H1 (cell line): ENCODE measurements around the gene CSNK2A3. TPM values are rescaled to one million over a fixed set of nuclear protein-coding genes. Genes with fewer than 3 reads are reported as not detected.

Source experiments
- CTCF ChIA-PET: fragments of 300-600 bp; sonication (Branson Sonifier 250); formaldehyde crosslinking; loops from one replicate; lab custom pipeline; 2021; ENCODE audit not compliant: partially characterized antibody; lab: Charles Lee
- POLR2A ChIA-PET: fragments of 300-600 bp; sonication (Branson Sonifier 250); formaldehyde crosslinking; loops from one replicate; lab custom pipeline; 2021; ENCODE audit warnings: inconsistent platforms; ENCODE audit not compliant: partially characterized antibody; lab: Charles Lee
- DNase-seq, 2 experiments: peaks; one replicate each; pipeline versions ENCODE4 v3.0.0 to v3.0.0-alpha.2; 2010 to 2022; ENCODE audit warnings: low spot score in 2 of 2, low read depth in 1 of 2, mixed read lengths in 1 of 2
- FAIRE-seq: peaks from 2 replicates; lab custom pipeline; 2011; peaks lifted over from hg19 to GRCh38; lab: Jason Lieb, UNC
- H2AFZ ChIP-seq: 2 replicates; pipeline ENCODE4 v1.8.1; 2012; ENCODE audit warnings: low read length, inconsistent platforms
- H2AK5ac ChIP-seq: 2 replicates; pipeline ENCODE4 v1.6.1; 2013; ENCODE audit warnings: low read depth, low read length
- H2BK120ac ChIP-seq: replicated peaks from 2 replicates; pipeline ENCODE3; 2013; ENCODE audit warnings: low read depth, low read length, inconsistent platforms
- H2BK12ac ChIP-seq: 2 replicates; pipeline ENCODE4 v1.6.1; 2013; ENCODE audit warnings: low read depth, low read length
- H2BK15ac ChIP-seq: 2 replicates; pipeline ENCODE4 v1.6.1; 2013; ENCODE audit warnings: low read length
- H2BK20ac ChIP-seq: 2 replicates; pipeline ENCODE4 v1.6.1; 2013; ENCODE audit warnings: low read length
- H2BK5ac ChIP-seq: 2 replicates; pipeline ENCODE4 v1.6.1; 2013; ENCODE audit warnings: low read depth, low read length
- H3K14ac ChIP-seq: 2 replicates; pipeline ENCODE4 v1.6.1; 2013; ENCODE audit warnings: inconsistent platforms; ENCODE audit not compliant: insufficient read length
- H3K18ac ChIP-seq: 2 replicates; pipeline ENCODE4 v1.6.1; 2013; ENCODE audit warnings: low read length; ENCODE audit errors: extremely low read depth
- H3K23ac ChIP-seq: 2 replicates; pipeline ENCODE4 v1.6.1; 2013; ENCODE audit warnings: inconsistent platforms; ENCODE audit not compliant: insufficient read length
- H3K23me2 ChIP-seq: 2 replicates; pipeline ENCODE4 v1.6.1; 2013; ENCODE audit warnings: low read depth, low read length
- H3K27ac ChIP-seq: 2 replicates; pipeline ENCODE4 v1.6.1; 2011; ENCODE audit warnings: low read depth, low read length, inconsistent platforms
- H3K27me3 ChIP-seq, 4 experiments: replicated peaks in 1 of 4; 1 replicate in 1 of 4; 2 replicates in 3 of 4; pipeline versions ENCODE4 v1.6.1 to v1.8.1; 2011 to 2013; ENCODE audit warnings: low read length in 3 of 4, mild to moderate bottlenecking in 3 of 4, inconsistent platforms in 2 of 4, mixed read lengths in 2 of 4, moderate library complexity in 1 of 4; ENCODE audit not compliant: control insufficient read depth in 3 of 4, insufficient read depth in 3 of 4; ENCODE audit errors: extremely low read depth in 1 of 4
- H3K36me3 ChIP-seq, 4 experiments: 2 replicates each; pipeline versions ENCODE4 v1.6.1 to v1.8.1; 2011 to 2013; ENCODE audit warnings: mild to moderate bottlenecking in 4 of 4, low read length in 3 of 4, moderate library complexity in 2 of 4, control low read depth in 1 of 4, inconsistent platforms in 1 of 4; ENCODE audit not compliant: insufficient read depth in 4 of 4, control insufficient read depth in 2 of 4
- H3K4ac ChIP-seq: replicated peaks from 2 replicates; pipeline ENCODE3; 2013; ENCODE audit warnings: low read length, low read depth, mixed read lengths, inconsistent platforms; ENCODE audit not compliant: insufficient read length
- H3K4me1 ChIP-seq, 4 experiments: replicated peaks in 1 of 4; 1 replicate in 1 of 4; 2 replicates in 3 of 4; pipeline versions ENCODE4 v1.6.1 to v1.8.1; 2011 to 2013; ENCODE audit warnings: low read length in 3 of 4, inconsistent platforms in 2 of 4, mixed read lengths in 1 of 4; ENCODE audit not compliant: insufficient read depth in 4 of 4, control insufficient read depth in 3 of 4
- H3K4me2 ChIP-seq, 2 experiments: 2 replicates each; pipeline versions ENCODE4 v1.6.1 to v1.8.1; 2011 to 2013; ENCODE audit warnings: low read depth in 2 of 2, low read length in 2 of 2, control low read depth in 1 of 2, inconsistent platforms in 1 of 2, mild to moderate bottlenecking in 1 of 2; ENCODE audit not compliant: insufficient read depth in 1 of 2
- H3K4me3 ChIP-seq, 4 experiments: fragments of 200-600, 300-600 bp in 1 of 4; sonication (generic), shearing (Covaris generic), sonication (Bioruptor Twin) in 1 of 4; 2 replicates each; pipeline versions ENCODE4 v1.5.1 to v1.8.1; 2011 to 2016; ENCODE audit warnings: low read length in 4 of 4, low read depth in 3 of 4, control low read depth in 2 of 4, inconsistent platforms in 2 of 4, mild to moderate bottlenecking in 2 of 4, mixed read lengths in 1 of 4, moderate library complexity in 1 of 4; ENCODE audit not compliant: insufficient read depth in 2 of 4; ENCODE audit errors: extremely low read depth in 1 of 4
- H3K56ac ChIP-seq: replicated peaks from 2 replicates; pipeline ENCODE3; 2013; ENCODE audit warnings: low read depth, mild to moderate bottlenecking, mixed read lengths, low read length, inconsistent platforms; ENCODE audit not compliant: insufficient read length
- H3K79me1 ChIP-seq: 2 replicates; pipeline ENCODE4 v1.6.1; 2013; ENCODE audit warnings: low read depth, low read length, control low read depth
- H3K79me2 ChIP-seq, 2 experiments: 2 replicates each; pipeline versions ENCODE4 v1.6.1 to v1.8.1; 2012 to 2013; ENCODE audit warnings: low read length in 2 of 2, mild to moderate bottlenecking in 2 of 2, inconsistent platforms in 1 of 2; ENCODE audit not compliant: insufficient read depth in 2 of 2, control insufficient read depth in 1 of 2
- H3K9ac ChIP-seq, 4 experiments: replicated peaks in 1 of 4; 1 replicate in 1 of 4; 2 replicates in 3 of 4; pipeline versions ENCODE4 v1.6.1 to v1.8.1; 2011 to 2013; ENCODE audit warnings: low read depth in 3 of 4, low read length in 3 of 4, control low read depth in 2 of 4, mild to moderate bottlenecking in 2 of 4, moderate library complexity in 2 of 4, inconsistent platforms in 1 of 4; ENCODE audit errors: extremely low read depth in 1 of 4
- H3K9me3 ChIP-seq, 2 experiments: 2 replicates each; pipeline versions ENCODE4 v1.6.1 to v1.8.1; 2012 to 2013; ENCODE audit warnings: mild to moderate bottlenecking in 2 of 2, moderate library complexity in 2 of 2, control low read depth in 1 of 2, inconsistent platforms in 1 of 2, low read depth in 1 of 2, low read length in 1 of 2, mixed read lengths in 1 of 2; ENCODE audit not compliant: insufficient read depth in 2 of 2
- H4K20me1 ChIP-seq, 2 experiments: replicated peaks in 1 of 2; 2 replicates each; pipeline versions ENCODE3 to v1.8.1; 2011 to 2013; ENCODE audit warnings: inconsistent platforms in 2 of 2, low read length in 2 of 2, mild to moderate bottlenecking in 1 of 2; ENCODE audit not compliant: insufficient read depth in 2 of 2, control insufficient read depth in 1 of 2
- H4K5ac ChIP-seq: 2 replicates; pipeline ENCODE4 v1.6.1; 2013; ENCODE audit warnings: low read length, low read depth, mixed read lengths, inconsistent platforms; ENCODE audit not compliant: insufficient read length
- H4K8ac ChIP-seq: 2 replicates; pipeline ENCODE4 v1.8.0; 2013; ENCODE audit warnings: mild to moderate bottlenecking, moderate library complexity, low read length, inconsistent platforms; ENCODE audit not compliant: insufficient read depth; ENCODE audit errors: extremely low read depth
- H4K91ac ChIP-seq: replicated peaks from 2 replicates; pipeline ENCODE3; 2013; ENCODE audit warnings: low read length, mixed read lengths, inconsistent platforms; ENCODE audit not compliant: insufficient read length
- CHD1 ChIP-seq: IDR thresholded peaks from 2 replicates; pipeline ENCODE4 v1.6.1; 2012; ENCODE audit warnings: low read depth, low read length, improper control_type of control experiment
- GTF2F1 ChIP-seq: IDR thresholded peaks from 2 replicates; pipeline ENCODE4 v1.6.1; 2012; ENCODE audit warnings: low read depth, low read length, improper control_type of control experiment, borderline replicate concordance
- JUN ChIP-seq: IDR thresholded peaks from 2 replicates; pipeline ENCODE4 v1.6.1; 2011; ENCODE audit warnings: low read depth, mild to moderate bottlenecking, improper control_type of control experiment, low read length
- NRF1 ChIP-seq: IDR thresholded peaks from 2 replicates; pipeline ENCODE4 v1.6.1; 2011; ENCODE audit warnings: mild to moderate bottlenecking, low read depth, low read length, improper control_type of control experiment
- POLR2A ChIP-seq, 2 experiments: IDR thresholded peaks; 1 replicate in 1 of 2; 2 replicates in 1 of 2; pipeline ENCODE4 v1.6.1; 2011; ENCODE audit warnings: low read depth in 2 of 2, low read length in 2 of 2, mild to moderate bottlenecking in 2 of 2; ENCODE audit errors: control extremely low read depth in 1 of 2
- POU5F1 ChIP-seq: IDR thresholded peaks from 2 replicates; pipeline ENCODE4 v1.6.1; 2011; ENCODE audit warnings: low read depth, mild to moderate bottlenecking, low read length, moderate library complexity
- RAD21 ChIP-seq, 2 experiments: IDR thresholded peaks in 1 of 2; conservative IDR thresholded peaks in 1 of 2; 2 replicates each; pipeline ENCODE4 v1.6.1; 2011; ENCODE audit warnings: low read depth in 2 of 2, low read length in 2 of 2, improper control_type of control experiment in 1 of 2, inconsistent platforms in 1 of 2, mild to moderate bottlenecking in 1 of 2, moderate library complexity in 1 of 2
- RNF2 ChIP-seq: fragments of 200-900, 300-1000 bp; sonication (generic); IDR thresholded peaks from 2 replicates; pipeline ENCODE4 v1.7.1; 2016; ENCODE audit warnings: borderline replicate concordance, low read depth, mild to moderate bottlenecking, antibody characterized with exemption, low read length; ENCODE audit not compliant: poor library complexity, severe bottlenecking; ENCODE audit errors: missing control alignments
- SIRT6 ChIP-seq: IDR thresholded peaks from one replicate; pipeline ENCODE4 v1.7.1; 2012; ENCODE audit warnings: low read length, inconsistent platforms
- SP2 ChIP-seq: IDR thresholded peaks from 2 replicates; pipeline ENCODE4 v1.6.1; 2012; ENCODE audit warnings: mild to moderate bottlenecking, low read length, inconsistent platforms
- TAF1 ChIP-seq: IDR thresholded peaks from 2 replicates; pipeline ENCODE4 v1.6.1; 2011; ENCODE audit warnings: mild to moderate bottlenecking, low read depth, low read length
- WGBS, 2 experiments: shearing (Covaris generic) in 1 of 2; methylation state at CpG; one replicate each; pipeline versions ENCODE4 v1.1.6 to v1.1.7; 2013 to 2015; ENCODE audit warnings: low lambda C conversion rate in 2 of 2, mixed read lengths in 2 of 2, inconsistent platforms in 1 of 2, low coverage in 1 of 2, missing lambda C conversion rate in 1 of 2; ENCODE audit not compliant: insufficient replicate concordance in 2 of 2, insufficient coverage in 1 of 2, insufficient read length in 1 of 2; ENCODE audit errors: extremely low coverage in 1 of 2, missing lambda C conversion rate in 1 of 2; 5-methylcytosine and 5-hydroxymethylcytosine counted together
- polyA plus RNA-seq, 7 experiments: library from polyadenylated mRNA; depleted of rRNA in 3 of 7; stranded (reverse) in 5 of 7; unstranded in 2 of 7; fragments of >200 nt in 5 of 7; fragments of 200-250 nt in 2 of 7; gene quantifications; 1 replicate in 5 of 7; 2 replicates in 1 of 7; 4 replicates in 1 of 7; pipeline versions ENCODE4 v1.2.1 to v1.2.3, GENCODE V29; 2011 to 2013; ENCODE audit warnings: missing spikeins in 2 of 7, mixed read lengths in 2 of 7
- total RNA-seq: library from RNA; stranded (reverse); fragmentation: NEBNext Ultra II Directional; extraction: Animal tissue kit (Norgen Biotek cat#: 25700); gene quantifications from 2 replicates; pipeline ENCODE4 v1.2.1, GENCODE V29; 2021
- TF ChIP-seq, protein P1 (sequence below): IDR thresholded peaks from 2 replicates; pipeline ENCODE4 v1.6.1; 2011; ENCODE audit warnings: low read depth, mild to moderate bottlenecking, low read length; ENCODE audit not compliant: insufficient read depth
- TF ChIP-seq, protein P2 (sequence below): IDR thresholded peaks from 2 replicates; pipeline ENCODE4 v1.6.1; 2011; ENCODE audit warnings: low read length, improper control_type of control experiment

Gene CSNK2A3
- total and polyA plus RNA-seq, 2 of the 8 experiments (the other 6 are each of a cell fraction or from before 2014, with no cell fraction given): 0.69 to 1.0 TPM

DNA sequence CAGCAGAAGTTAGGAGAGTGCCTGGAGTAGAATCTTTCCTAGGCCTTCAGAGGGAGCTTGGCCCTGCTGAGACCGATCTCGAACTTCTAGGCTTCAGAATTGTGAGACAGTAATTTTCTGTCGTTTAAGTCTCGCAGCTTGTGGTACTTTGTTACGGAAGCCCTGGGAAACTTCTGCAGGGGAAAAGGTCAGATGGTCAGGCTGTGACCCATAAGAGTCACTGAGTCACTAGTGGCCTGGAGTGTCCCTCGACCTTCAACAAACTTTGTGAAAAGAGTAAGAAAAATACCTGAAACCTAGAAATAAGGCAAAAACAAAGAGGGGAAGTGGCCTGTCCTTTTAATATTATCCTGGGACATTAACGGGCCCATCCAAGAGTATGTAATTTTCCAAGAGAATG, 34.6 kb downstream of the CSNK2A3 start:
- Histone ChIP-seq H3K79me1 (no peaks in the 10 kb centered on the region), H3K4me2 (no peak overlapping the region), H4K91ac (no peak overlapping the region), H3K9ac (no peak overlapping the region), H3K23ac (no peak overlapping the region), H3K4me3 (no peak overlapping the region), H2AFZ (no peak overlapping the region), H2BK12ac (no peak overlapping the region), H3K36me3 (no peaks in the 10 kb centered on the region), H4K20me1 (no peaks in the 10 kb centered on the region), H3K9me3 (0 out of 4 replicates have a peak, but pooled peaks cover 0 to 2% of the 10 kb centered on the region in 2 experiments), H3K18ac (no peak overlapping the region), H3K56ac (no peak overlapping the region), H2AK5ac (no peak overlapping the region), H3K4me1 (no peaks in the 10 kb centered on the region), H3K27me3 (0 out of 7 replicates have a peak, but pooled peaks cover 0 to 2% (median 0%) of the 10 kb centered on the region in 4 experiments), H2BK5ac (no peak overlapping the region), H3K4ac (no peak overlapping the region), H3K23me2 (no peaks in the 10 kb centered on the region), H2BK15ac (no peak overlapping the region), H3K79me2 (no peaks in the 10 kb centered on the region), H4K5ac (no peak overlapping the region), H2BK20ac (no peak overlapping the region), H2BK120ac (no peak overlapping the region), H3K14ac (no peak overlapping the region), H4K8ac (no peak overlapping the region), H3K27ac (no peak overlapping the region)
- ChIA-PET CTCF (no interaction called here), POLR2A (no interaction called here)
- DNase-seq (no peak), FAIRE-seq (no peak)
- 88% methylated on average over 7 of the region's 7 CpGs; no CpG with 5 or more reads in 1 of the 2 experiments for WGBS, 2 experiments
- TF ChIP-seq, protein P1, sequence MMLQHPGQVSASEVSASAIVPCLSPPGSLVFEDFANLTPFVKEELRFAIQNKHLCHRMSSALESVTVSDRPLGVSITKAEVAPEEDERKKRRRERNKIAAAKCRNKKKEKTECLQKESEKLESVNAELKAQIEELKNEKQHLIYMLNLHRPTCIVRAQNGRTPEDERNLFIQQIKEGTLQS: no peak
- TF ChIP-seq JUN (no peak), POU5F1 (no peak), SP2 (no peak), GTF2F1 (no peak), POLR2A (IDR thresholded peaks at IDR 0.05; ENCODE audit: control extremely low read depth in 1 of 2, low read depth in 2 of 2, low read length in 2 of 2) (no peak), NRF1 (no peak), TAF1 (no peak), RAD21 (IDR thresholded peaks at IDR 0.05 in 1 of 2, conservative IDR thresholded peaks at IDR 0.05 in 1 of 2; ENCODE audit: low read depth in 2 of 2, low read length in 2 of 2) (no peak), CHD1 (no peak), RNF2 (no peak), SIRT6 (no peak)
- TF ChIP-seq, protein P2, sequence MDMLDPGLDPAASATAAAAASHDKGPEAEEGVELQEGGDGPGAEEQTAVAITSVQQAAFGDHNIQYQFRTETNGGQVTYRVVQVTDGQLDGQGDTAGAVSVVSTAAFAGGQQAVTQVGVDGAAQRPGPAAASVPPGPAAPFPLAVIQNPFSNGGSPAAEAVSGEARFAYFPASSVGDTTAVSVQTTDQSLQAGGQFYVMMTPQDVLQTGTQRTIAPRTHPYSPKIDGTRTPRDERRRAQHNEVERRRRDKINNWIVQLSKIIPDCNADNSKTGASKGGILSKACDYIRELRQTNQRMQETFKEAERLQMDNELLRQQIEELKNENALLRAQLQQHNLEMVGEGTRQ: no peak
